Measurements from ENCODE around the gene C11orf98. TPM values are rescaled to one million over a fixed set of nuclear protein-coding genes. Genes with fewer than 3 reads are reported as not detected.
"Not testable (repeated sequence)": the region's sequence is repeated elsewhere in the genome, so short reads cannot be mapped to it uniquely, and the experiment has no call there.

Gene C11orf98
- total RNA-seq, 2 donors from 2014 or later, result 27.8 to 68.0 TPM

DNA sequence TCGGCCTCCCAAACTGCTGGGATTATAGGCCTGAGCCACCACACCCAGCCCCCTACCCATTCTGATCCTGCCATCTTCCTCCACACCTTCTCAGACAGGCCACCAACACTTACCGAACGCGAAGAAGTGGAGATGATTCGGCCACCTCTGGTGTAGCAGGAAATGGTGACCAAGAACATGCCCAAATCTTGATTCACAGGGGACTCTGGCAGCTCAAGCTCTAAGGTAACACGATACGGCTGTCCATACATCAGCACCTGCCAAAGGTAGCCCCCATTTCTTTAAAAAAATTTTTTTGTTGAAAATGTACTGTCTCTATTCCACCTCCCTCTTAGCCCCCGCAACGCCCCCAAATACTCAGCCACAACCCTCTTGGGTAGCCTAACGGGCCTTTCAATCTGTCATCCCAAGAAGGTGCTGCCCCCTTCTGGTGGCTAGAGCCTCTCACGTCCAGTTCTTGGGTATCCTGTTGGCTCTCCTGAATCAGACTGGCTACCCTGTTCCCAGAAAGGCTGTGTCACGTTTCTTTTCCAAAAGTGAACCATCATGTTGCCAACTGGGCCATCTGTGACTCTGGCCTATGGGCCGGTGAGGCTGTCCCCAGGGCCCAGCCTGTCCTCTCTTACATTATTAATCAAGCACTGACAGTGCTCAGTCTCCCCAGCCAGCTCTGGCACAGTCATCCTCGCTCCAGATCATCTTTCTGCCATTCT lies 29.6 kb upstream of the C11orf98 start:
- no peaks in the 10 kb centered on the region for H3K9me3 ChIP-seq
- TF ChIP-seq POLR2AphosphoS5 (IDR thresholded peaks at IDR 0.05) (peak; percentile 37), CTCF (IDR thresholded peaks at IDR 0.05) (peak; percentile 31 to 71 (median 66)), POLR2A (IDR thresholded peaks at IDR 0.05) (no peak)

GRCh38 chr11:62693624-62694023 lies 28.6 kb upstream of the C11orf98 start:
- intact Hi-C loops (cut with DNase I), result not testable (repeated sequence)
- peaks cover 4 to 11% of the 10 kb centered on the region in 2 donors for H3K36me3 ChIP-seq

More for the DNA sequence above, 29.6 kb upstream of the C11orf98 start:
- DNase-seq (ENCODE audit: low spot score), result peak; percentile 75
- no peaks in the 10 kb centered on the region for H3K4me1 ChIP-seq (replicated peaks)
- intact Hi-C loops (cut with DNase I), result loop anchor here (5.0 kb wide), 1 partner anchor 312 kb away; no protein-coding TSS in a partner anchor
- peaks cover 4 to 11% of the 10 kb centered on the region in 2 donors for H3K36me3 ChIP-seq
- H3K4me3 ChIP-seq, result no peak overlapping the region
- no peaks in the 10 kb centered on the region for H3K27me3 ChIP-seq (replicated peaks; ENCODE audit: insufficient read depth)
- WGBS, result 51% methylated on average over 14 of the region's 14 CpGs
- H3K27ac ChIP-seq, result no peak overlapping the region

DNA sequence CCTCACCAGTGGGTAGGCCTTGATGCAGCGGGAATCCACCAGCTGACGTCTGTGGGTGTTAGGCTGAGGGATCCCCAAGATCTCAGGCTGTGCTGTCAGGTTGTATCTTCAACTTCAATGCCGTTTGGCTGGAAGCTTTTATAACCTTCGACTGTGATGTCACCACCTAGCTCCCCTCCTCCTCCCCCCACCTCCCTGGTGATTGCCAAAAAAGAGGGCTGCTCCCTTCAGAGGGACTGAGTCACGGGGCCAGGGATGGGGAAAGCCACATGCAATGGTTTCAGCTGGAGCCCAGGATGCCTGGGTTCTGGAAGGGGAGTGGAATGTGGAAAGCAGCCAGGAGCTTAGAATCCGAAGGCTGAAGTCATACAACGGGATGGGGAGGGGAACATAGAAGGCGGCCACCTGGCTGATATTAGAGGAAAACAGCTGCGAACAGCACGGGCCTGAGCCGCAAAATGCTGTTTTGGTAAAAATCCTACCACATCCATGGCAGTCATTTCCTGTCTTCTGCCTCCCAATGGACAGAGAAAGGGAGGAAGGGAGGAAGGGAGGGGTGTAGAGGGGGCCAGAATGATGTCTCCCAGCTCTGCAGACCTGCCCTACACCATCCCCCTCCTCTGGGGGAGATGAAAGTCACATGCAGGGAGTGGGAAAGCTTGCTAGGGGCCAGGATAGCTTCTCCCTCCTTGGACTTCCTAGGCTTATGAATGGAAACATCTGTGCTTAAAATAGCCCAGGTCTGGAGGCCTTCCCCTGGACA lies 24.6 kb upstream of the C11orf98 start, which contains the start of gene LRRN4CL:
TSS of gene LRRN4CL (minus strand) at position 110 of the 763 bp plus-strand sequence. CDS start 1,022 bp downstream, outside the sequence.
- no peaks in the 10 kb centered on the region for H3K4me1 ChIP-seq (replicated peaks)
- H3K36me3 ChIP-seq, result peaks cover 4 to 11% of the 10 kb centered on the region in 2 donors
- H3K4me3 ChIP-seq, result peak within 1 kb of the TSS in 1 of 2 donors; percentile 6
- H3K9me3 ChIP-seq, result no peaks in the 10 kb centered on the region
- peak within 1 kb of the TSS; percentile 41 to 47 for H3K27ac ChIP-seq
- TF ChIP-seq CTCF (IDR thresholded peaks at IDR 0.05) (no peak), POLR2AphosphoS5 (IDR thresholded peaks at IDR 0.05) (no peak), POLR2A (IDR thresholded peaks at IDR 0.05) (no peak)
- intact Hi-C loops (cut with DNase I), result no loop called here
- 41% methylated on average over 11 of the region's 11 CpGs for WGBS
- DNase-seq (ENCODE audit: low spot score), result no peak
- no peaks in the 10 kb centered on the region for H3K27me3 ChIP-seq (replicated peaks; ENCODE audit: insufficient read depth)

More at GRCh38 chr11:62693624-62694023, 28.6 kb upstream of the C11orf98 start:
- WGBS, result 70% methylated on average over 4 of the region's 4 CpGs
- H3K27ac ChIP-seq; H3K27me3 ChIP-seq (replicated peaks; ENCODE audit: insufficient read depth); DNase-seq (ENCODE audit: low spot score); H3K4me1 ChIP-seq (replicated peaks); H3K4me3 ChIP-seq; H3K9me3 ChIP-seq: not testable (repeated sequence)

GRCh38 chr11:62688491-62688890 lies 23.5 kb upstream of the C11orf98 start:
- TF ChIP-seq POLR2A (IDR thresholded peaks at IDR 0.05) (no peak), CTCF (IDR thresholded peaks at IDR 0.05) (no peak), POLR2AphosphoS5 (IDR thresholded peaks at IDR 0.05) (no peak)

More at GRCh38 chr11:62688491-62688890, 23.5 kb upstream of the C11orf98 start:
- Histone ChIP-seq H3K27ac (no peak overlapping the region), H3K4me3 (peak overlapping the region in 1 of 2 donors; percentile 6), H3K36me3 (peaks cover 4 to 11% of the 10 kb centered on the region in 2 donors), H3K27me3 (replicated peaks; ENCODE audit: insufficient read depth) (no peaks in the 10 kb centered on the region), H3K4me1 (replicated peaks) (no peaks in the 10 kb centered on the region), H3K9me3 (no peaks in the 10 kb centered on the region)
- WGBS, result 30% methylated on average over 1 of the region's 1 CpG
- intact Hi-C loops (cut with DNase I), result no loop called here
- no peak for DNase-seq (ENCODE audit: low spot score)
